Keratinocyte (primary cell): ENCODE measurements around the gene CD4.

Experiments
- EZH2 ChIP-seq: IDR thresholded peaks from one replicate; pipeline ENCODE4 v1.6.1; 2012; ENCODE audit warnings: inconsistent platforms, mild to moderate bottlenecking, low read length, moderate library complexity
- TF ChIP-seq, protein P1 (sequence below), 3 experiments: IDR thresholded peaks in 1 of 3; conservative IDR thresholded peaks in 1 of 3; optimal IDR thresholded peaks in 1 of 3; 2 replicates in 2 of 3; 3 replicates in 1 of 3; pipeline versions ENCODE3 to v1.5.1; 2011; ENCODE audit warnings: low read length in 3 of 3, mild to moderate bottlenecking in 3 of 3, moderate library complexity in 2 of 3, control low read depth in 1 of 3, inconsistent platforms in 1 of 3; ENCODE audit not compliant: insufficient read depth in 2 of 3; ENCODE audit errors: extremely low read depth in 1 of 3

GRCh38 chr12:6840330-6840729 lies 51.0 kb downstream of the CD4 start:
- TF ChIP-seq, protein P1, sequence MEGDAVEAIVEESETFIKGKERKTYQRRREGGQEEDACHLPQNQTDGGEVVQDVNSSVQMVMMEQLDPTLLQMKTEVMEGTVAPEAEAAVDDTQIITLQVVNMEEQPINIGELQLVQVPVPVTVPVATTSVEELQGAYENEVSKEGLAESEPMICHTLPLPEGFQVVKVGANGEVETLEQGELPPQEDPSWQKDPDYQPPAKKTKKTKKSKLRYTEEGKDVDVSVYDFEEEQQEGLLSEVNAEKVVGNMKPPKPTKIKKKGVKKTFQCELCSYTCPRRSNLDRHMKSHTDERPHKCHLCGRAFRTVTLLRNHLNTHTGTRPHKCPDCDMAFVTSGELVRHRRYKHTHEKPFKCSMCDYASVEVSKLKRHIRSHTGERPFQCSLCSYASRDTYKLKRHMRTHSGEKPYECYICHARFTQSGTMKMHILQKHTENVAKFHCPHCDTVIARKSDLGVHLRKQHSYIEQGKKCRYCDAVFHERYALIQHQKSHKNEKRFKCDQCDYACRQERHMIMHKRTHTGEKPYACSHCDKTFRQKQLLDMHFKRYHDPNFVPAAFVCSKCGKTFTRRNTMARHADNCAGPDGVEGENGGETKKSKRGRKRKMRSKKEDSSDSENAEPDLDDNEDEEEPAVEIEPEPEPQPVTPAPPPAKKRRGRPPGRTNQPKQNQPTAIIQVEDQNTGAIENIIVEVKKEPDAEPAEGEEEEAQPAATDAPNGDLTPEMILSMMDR (optimal IDR thresholded peaks at IDR 0.05 in 1 of 3, IDR thresholded peaks at IDR 0.05 in 1 of 3, conservative IDR thresholded peaks at IDR 0.05 in 1 of 3; ENCODE audit: extremely low read depth in 1 of 3, insufficient read depth in 2 of 3, low read length in 3 of 3) = no peak
- no peak for TF ChIP-seq EZH2
